Mucosa of rectum (tissue), 2 donors: ENCODE data around the gene DDX4.
"Not testable (repeated sequence)": the region's sequence is repeated elsewhere in the genome, so short reads cannot be mapped to it uniquely, and the experiment has no call there.

Experiments used
- H3K27ac ChIP-seq, 2 donors: one replicate each; pipeline ENCODE4 v1.7.0; 2013; ENCODE audit warnings: inconsistent platforms in 2 of 2, low read depth in 2 of 2, low read length in 2 of 2
- H3K27me3 ChIP-seq, 2 donors: one replicate each; pipeline ENCODE4 v1.7.0; 2013; ENCODE audit warnings: low read length in 2 of 2; ENCODE audit not compliant: control insufficient read depth in 2 of 2, insufficient read depth in 2 of 2
- H3K36me3 ChIP-seq, 2 donors: one replicate each; pipeline ENCODE4 v1.7.0; 2013; ENCODE audit warnings: low read length in 2 of 2; ENCODE audit not compliant: control insufficient read depth in 2 of 2, insufficient read depth in 2 of 2
- H3K4me1 ChIP-seq, 2 donors: one replicate each; pipeline ENCODE4 v1.7.0; 2013; ENCODE audit warnings: low read length in 2 of 2, mild to moderate bottlenecking in 1 of 2; ENCODE audit not compliant: control insufficient read depth in 2 of 2, insufficient read depth in 2 of 2
- H3K4me3 ChIP-seq, 2 donors: one replicate each; pipeline ENCODE4 v1.7.0; 2013; ENCODE audit warnings: low read length in 2 of 2
- H3K9ac ChIP-seq, 2 donors: one replicate each; pipeline ENCODE4 v1.7.0; 2013; ENCODE audit warnings: low read length in 2 of 2, low read depth in 1 of 2, mild to moderate bottlenecking in 1 of 2
- H3K9me3 ChIP-seq, 2 donors: one replicate each; pipeline ENCODE4 v1.7.0; 2013; ENCODE audit warnings: low read length in 2 of 2; ENCODE audit not compliant: control insufficient read depth in 2 of 2
- donor health status: healthy.
- donor health status: Normal muscosa, but diverticular disease.

Gene DDX4

GRCh38 chr5:55737793-55738192 lies at the start of gene DDX4:
Gene DDX4 (plus strand): TSS chr5:55738061. CDS start chr5:55738964, 903 bp downstream.
- Histone ChIP-seq H3K4me3 (no peak within 1 kb of the TSS), H3K27me3 (no peaks in the 10 kb centered on the region), H3K9me3 (no peaks in the 10 kb centered on the region), H3K36me3 (no peaks in the 10 kb centered on the region), H3K27ac (no peak within 1 kb of the TSS), H3K4me1 (no peaks in the 10 kb centered on the region), H3K9ac (no peak within 1 kb of the TSS)

DNA sequence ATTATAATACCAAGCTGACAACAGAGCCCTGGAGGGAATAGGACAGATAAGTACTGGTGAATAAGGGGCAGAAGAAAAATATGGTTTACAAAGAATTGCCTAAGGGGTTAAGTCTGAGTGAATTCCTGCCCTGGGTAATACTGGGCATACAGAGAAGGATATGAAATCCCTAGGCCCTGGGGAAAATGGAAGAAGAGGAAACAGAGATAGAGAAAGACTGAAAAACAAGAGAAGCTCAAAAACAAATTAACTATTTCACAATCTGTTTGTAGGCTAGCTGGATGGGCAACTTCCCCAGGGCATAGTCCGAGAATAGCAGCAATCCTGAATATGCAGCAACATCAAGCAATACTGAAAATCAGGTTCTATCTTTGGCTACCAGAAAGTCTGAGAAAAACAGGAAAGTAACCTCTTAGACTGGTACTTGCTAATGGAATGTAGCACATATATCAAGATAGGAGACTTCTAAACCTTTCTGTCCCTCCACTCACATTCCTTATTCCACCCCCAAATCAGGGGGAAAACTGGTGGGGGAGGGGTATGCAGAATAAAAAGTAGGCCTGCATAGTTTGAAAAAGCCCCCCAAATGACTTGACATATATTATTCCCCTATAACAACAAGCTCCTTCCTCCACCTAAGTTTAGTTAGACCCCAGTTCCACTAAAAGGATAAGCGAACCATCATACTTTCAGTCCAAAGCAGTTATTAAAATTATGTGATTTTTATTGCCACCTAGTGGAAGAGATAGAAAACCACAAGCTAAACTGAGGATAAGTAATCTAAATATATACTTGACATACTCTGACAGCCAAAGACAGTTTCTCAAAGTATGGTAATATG lies 46.4 kb upstream of the DDX4 start:
- Histone ChIP-seq H3K4me3 (no peak overlapping the region), H3K9ac (no peak overlapping the region), H3K9me3 (no peaks in the 10 kb centered on the region), H3K4me1 (peaks cover 3 to 6% of the 10 kb centered on the region in 2 donors), H3K36me3 (no peaks in the 10 kb centered on the region), H3K27me3 (no peaks in the 10 kb centered on the region), H3K27ac (no peak overlapping the region)

GRCh38 chr5:55692106-55692417 lies 45.8 kb upstream of the DDX4 start:
- Histone ChIP-seq H3K27me3 (no peaks in the 10 kb centered on the region), H3K4me3 (no peak overlapping the region), H3K9ac (no peak overlapping the region), H3K9me3 (no peaks in the 10 kb centered on the region), H3K4me1 (peaks cover 3 to 6% of the 10 kb centered on the region in 2 donors), H3K27ac (no peak overlapping the region), H3K36me3 (no peaks in the 10 kb centered on the region)

DNA sequence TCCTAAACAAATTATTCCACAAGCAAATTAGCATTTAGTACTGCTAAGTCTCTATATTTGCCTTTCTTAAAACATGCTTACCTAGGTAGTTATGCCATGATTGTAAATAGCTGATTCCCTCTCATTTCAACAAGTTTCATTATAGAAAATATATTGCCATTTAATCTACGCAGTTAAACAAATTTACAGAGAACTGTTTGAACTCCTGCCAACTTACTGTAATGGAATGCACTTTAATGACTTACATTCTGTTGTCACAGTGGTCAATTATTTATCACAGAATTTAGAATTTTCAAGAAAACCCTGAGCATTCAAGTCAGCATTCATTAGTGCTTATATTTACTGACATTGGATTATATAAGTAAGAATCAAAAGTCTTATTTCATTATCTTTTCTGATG lies 45.4 kb upstream of the DDX4 start:
- Histone ChIP-seq H3K27me3 (no peaks in the 10 kb centered on the region), H3K4me1 (peaks cover 3 to 6% of the 10 kb centered on the region in 2 donors), H3K4me3 (no peak overlapping the region), H3K27ac (no peak overlapping the region), H3K36me3 (no peaks in the 10 kb centered on the region), H3K9ac (no peak overlapping the region), H3K9me3 (no peaks in the 10 kb centered on the region)

- no peak overlapping the region for H3K4me3 ChIP-seq
- no peaks in the 10 kb centered on the region for H3K9me3 ChIP-seq
- no peaks in the 10 kb centered on the region for H3K27me3 ChIP-seq
- no peak overlapping the region for H3K9ac ChIP-seq
- H3K36me3 ChIP-seq: no peaks in the 10 kb centered on the region
- no peak overlapping the region for H3K27ac ChIP-seq
- peaks cover 3 to 6% of the 10 kb centered on the region in 2 donors for H3K4me1 ChIP-seq
These were observed 43.6 kb upstream of the DDX4 start for GRCh38 chr5:55694152-55694830.

DNA sequence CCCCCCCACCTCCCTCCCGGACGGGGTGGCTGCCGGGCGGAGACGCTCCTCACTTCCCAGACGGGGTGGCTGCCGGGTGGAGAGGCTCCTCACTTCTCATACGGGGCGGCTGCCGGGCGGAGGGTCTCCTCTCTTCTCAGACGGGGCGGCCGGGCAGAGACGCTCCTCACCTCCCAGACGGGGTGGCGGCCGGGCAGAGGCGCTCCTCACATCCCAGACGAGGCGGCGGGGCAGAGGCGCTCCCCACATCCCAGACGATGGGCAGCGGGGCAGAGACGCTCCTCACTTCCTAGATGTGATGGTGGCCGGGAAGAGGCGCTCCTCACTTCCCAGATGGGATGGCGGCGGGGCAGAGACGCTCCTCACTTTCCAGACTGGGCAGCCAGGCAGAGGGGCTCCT lies 41.2 kb upstream of the DDX4 start:
- not testable (repeated sequence) for H3K36me3 ChIP-seq, H3K9ac ChIP-seq, H3K9me3 ChIP-seq, H3K27me3 ChIP-seq, H3K4me1 ChIP-seq, H3K27ac ChIP-seq, H3K4me3 ChIP-seq

DNA sequence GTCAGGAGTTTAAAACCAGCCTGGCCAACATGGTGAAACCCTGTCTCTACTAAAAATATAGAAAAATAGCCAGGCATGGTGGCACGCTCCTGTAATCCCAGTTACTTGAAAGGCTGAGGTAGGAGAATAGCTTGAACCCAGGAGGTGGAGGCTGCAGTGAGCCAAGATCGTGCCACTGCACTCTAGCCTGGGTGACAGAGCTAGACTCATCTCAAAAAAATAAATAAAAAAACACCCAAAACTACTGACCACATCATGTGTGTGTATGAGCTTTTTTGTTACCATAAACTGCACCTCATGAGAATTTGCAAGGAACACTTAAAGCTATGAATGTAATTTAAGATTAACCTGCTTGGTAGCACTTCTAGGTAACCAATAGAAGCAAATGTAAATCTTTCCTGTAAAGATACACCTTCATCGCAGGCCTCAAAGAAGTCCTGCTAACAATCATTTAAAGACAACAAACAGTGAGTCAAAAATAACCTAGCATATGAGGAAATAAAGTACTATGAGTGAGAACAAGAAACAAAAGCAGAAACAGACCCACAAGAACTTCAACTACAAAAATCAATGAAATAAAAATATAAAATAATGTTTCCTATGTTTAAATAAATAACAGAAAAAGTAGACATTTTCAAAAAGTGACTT lies 38.7 kb upstream of the DDX4 start:
- Histone ChIP-seq H3K4me1 (no peaks in the 10 kb centered on the region), H3K27ac (no peak overlapping the region), H3K9me3 (no peaks in the 10 kb centered on the region), H3K4me3 (no peak overlapping the region), H3K9ac (no peak overlapping the region), H3K27me3 (no peaks in the 10 kb centered on the region), H3K36me3 (no peaks in the 10 kb centered on the region)

DNA sequence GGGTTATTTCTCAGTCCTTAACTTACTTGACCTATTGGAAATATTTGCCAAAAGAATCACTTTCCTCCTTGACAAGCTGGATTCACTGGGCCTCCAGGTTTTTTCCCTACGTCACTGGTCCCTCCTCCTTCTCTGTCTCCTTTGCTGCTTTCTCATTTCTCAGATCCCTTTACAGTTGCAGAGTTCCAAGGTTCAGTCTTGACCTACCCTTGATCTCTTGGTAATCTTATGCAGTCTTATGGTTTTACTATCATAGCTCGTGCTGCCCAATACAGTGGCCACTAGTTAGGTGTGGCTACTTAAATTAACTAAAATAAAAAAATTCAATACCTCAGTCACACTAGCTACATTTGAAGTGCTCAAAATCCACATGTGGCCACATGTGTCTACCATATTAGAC lies 37.1 kb upstream of the DDX4 start:
- Histone ChIP-seq H3K27me3 (no peaks in the 10 kb centered on the region), H3K27ac (peak overlapping the region in 1 of 2 donors; percentile 22), H3K9ac (no peak overlapping the region), H3K9me3 (no peaks in the 10 kb centered on the region), H3K4me3 (no peak overlapping the region), H3K36me3 (no peaks in the 10 kb centered on the region), H3K4me1 (no peaks in the 10 kb centered on the region)

- Histone ChIP-seq H3K9ac (no peak overlapping the region), H3K27me3 (no peaks in the 10 kb centered on the region), H3K4me3 (no peak overlapping the region), H3K36me3 (no peaks in the 10 kb centered on the region), H3K9me3 (no peaks in the 10 kb centered on the region), H3K27ac (no peak overlapping the region), H3K4me1 (no peaks in the 10 kb centered on the region)
These were observed 36.3 kb upstream of the DDX4 start for GRCh38 chr5:55701462-55702103.
